GM23248 (cell line): ENCODE measurements around the gene CATSPER4. TPM values are rescaled to one million over a fixed set of nuclear protein-coding genes. Genes with fewer than 3 reads are reported as not detected.

ENCODE experiments used
- DNase-seq: peaks from one replicate; pipeline ENCODE4 v3.0.0-alpha.2; 2015
- H2AFZ ChIP-seq: fragments of 200-600 bp; sonication (generic); 2 replicates; pipeline ENCODE4 v1.6.1; 2016; ENCODE audit warnings: antibody characterized with exemption
- H3F3A ChIP-seq: fragments of 200-600 bp; sonication (generic); 2 replicates; pipeline ENCODE4 v1.6.1; 2016; ENCODE audit warnings: mild to moderate bottlenecking, antibody characterized with exemption, mixed run types; ENCODE audit not compliant: insufficient read depth
- H3K27ac ChIP-seq: fragments of 200-600 bp; sonication (generic); 2 replicates; pipeline ENCODE4 v1.5.1; 2016; ENCODE audit warnings: mild to moderate bottlenecking
- H3K27me3 ChIP-seq: fragments of 200-600 bp; sonication (generic); replicated peaks from 2 replicates; pipeline ENCODE4 v1.6.1; 2016; ENCODE audit warnings: mild to moderate bottlenecking; ENCODE audit not compliant: insufficient read depth
- H3K36me3 ChIP-seq: fragments of 200-600 bp; sonication (generic); 2 replicates; pipeline ENCODE4 v1.6.1; 2016; ENCODE audit warnings: low read depth, mild to moderate bottlenecking
- H3K4me1 ChIP-seq: fragments of 200-600 bp; sonication (generic); 2 replicates; pipeline ENCODE4 v1.6.1; 2016; ENCODE audit warnings: mild to moderate bottlenecking; ENCODE audit not compliant: insufficient read depth
- H3K4me2 ChIP-seq: fragments of 200-600 bp; sonication (generic); one replicate; pipeline ENCODE4 v1.6.1; 2016; ENCODE audit warnings: mild to moderate bottlenecking; ENCODE audit not compliant: unreplicated experiment
- H3K4me3 ChIP-seq: fragments of 200-600 bp; sonication (generic); 2 replicates; pipeline ENCODE4 v1.5.1; 2016; ENCODE audit warnings: mild to moderate bottlenecking
- H3K79me2 ChIP-seq: fragments of 200-600 bp; sonication (generic); 2 replicates; pipeline ENCODE4 v1.6.1; 2016; ENCODE audit warnings: mild to moderate bottlenecking; ENCODE audit not compliant: insufficient read depth
- H3K9ac ChIP-seq: fragments of 200-600 bp; sonication (generic); 2 replicates; pipeline ENCODE4 v1.6.1; 2016; ENCODE audit warnings: mild to moderate bottlenecking
- H3K9me2 ChIP-seq: fragments of 200-600 bp; sonication (generic); 2 replicates; pipeline ENCODE4 v1.6.1; 2016; ENCODE audit warnings: mixed run types, mild to moderate bottlenecking, moderate library complexity; ENCODE audit not compliant: insufficient read depth
- H3K9me3 ChIP-seq: fragments of 200-600 bp; sonication (generic); one replicate; pipeline ENCODE4 v1.6.1; 2017; ENCODE audit warnings: low read depth
- H4K20me1 ChIP-seq: fragments of 200-600 bp; sonication (generic); 2 replicates; pipeline ENCODE4 v1.6.0; 2016; ENCODE audit not compliant: insufficient read depth
- EZH2 ChIP-seq: fragments of 200-600 bp; sonication (generic); IDR thresholded peaks from 2 replicates; pipeline ENCODE4 v1.6.1; 2018; ENCODE audit warnings: antibody characterized with exemption, mild to moderate bottlenecking; ENCODE audit not compliant: insufficient read depth, poor library complexity, severe bottlenecking
- EZH2phosphoT487 ChIP-seq: fragments of 200-600 bp; sonication (generic); IDR thresholded peaks from 2 replicates; pipeline ENCODE4 v1.6.1; 2018; ENCODE audit warnings: antibody characterized with exemption, moderate library complexity, mild to moderate bottlenecking, low read depth; ENCODE audit not compliant: insufficient read depth
- WGBS, 2 experiments: methylation state at CpG; one replicate each; pipeline ENCODE4 v1.1.6; 2015 to 2017; ENCODE audit warnings: low lambda C conversion rate in 2 of 2, low coverage in 1 of 2; ENCODE audit errors: missing lambda C conversion rate in 2 of 2; 5-methylcytosine and 5-hydroxymethylcytosine counted together
- in situ Hi-C: fragments of 300-500 bp; cut with MboI; formaldehyde crosslinking; loops from 2 replicates; pipeline ENCODE4 v1.15.0; 2020
- polyA plus RNA-seq: library from polyadenylated mRNA; unstranded; fragments of >200 nt; fragmentation: Nextera tagmentation; extraction: Ambion mirVana; gene quantifications from 2 replicates; pipeline ENCODE4 v1.2.1, GENCODE V29; 2016
- total RNA-seq: library from RNA; depleted of rRNA; stranded (reverse); fragments of >200 nt; shearing (Covaris generic); gene quantifications from 2 replicates; pipeline ENCODE4 v1.2.3, GENCODE V29; 2014

The CATSPER4 gene
- total and polyA plus RNA-seq, 2 experiments from 2014 or later = not detected

DNA sequence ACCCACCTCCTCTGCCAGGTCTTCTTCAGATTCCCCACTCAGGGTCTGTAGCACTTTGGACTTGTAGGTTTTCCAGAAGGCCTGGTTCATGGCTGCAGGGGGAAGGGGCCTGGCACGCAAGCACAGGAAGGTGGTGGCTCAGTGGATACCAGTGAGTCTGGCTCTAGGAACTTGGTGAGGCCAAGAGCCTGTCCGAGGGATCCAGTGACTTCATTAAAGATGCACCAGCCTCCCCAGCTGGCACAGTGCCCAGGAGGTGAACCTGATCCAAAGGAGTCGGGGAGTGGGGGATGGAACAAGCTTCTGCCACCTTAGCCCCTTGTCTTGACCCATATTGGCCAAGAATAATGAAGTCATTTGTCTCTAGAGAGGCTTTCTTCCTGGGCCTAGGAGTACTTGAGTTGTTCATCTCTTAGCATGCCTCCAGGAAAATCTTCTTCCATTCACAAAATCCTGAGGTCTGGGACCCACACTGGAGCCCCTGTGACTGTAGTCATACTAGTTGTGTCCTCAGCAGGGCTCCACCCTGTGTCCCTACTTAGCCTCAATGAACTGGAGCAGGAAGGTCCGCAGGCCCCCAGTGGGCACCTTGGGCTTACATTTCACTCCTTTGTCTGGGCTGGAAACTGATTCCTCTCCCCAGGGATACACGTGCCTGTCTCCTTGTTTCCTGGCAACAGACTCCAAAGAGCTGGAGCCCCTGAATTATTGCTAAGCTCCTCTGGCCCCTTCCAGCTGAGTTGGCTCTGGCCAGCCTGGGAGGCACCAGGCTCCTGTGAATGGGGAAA lies 21.8 kb upstream of the CATSPER4 start, which contains the start of gene C1orf232:
TSS of gene C1orf232 (minus strand) at position 554 of the 788 bp plus-strand sequence. CDS start at position 90, 464 bp downstream.
- WGBS, 2 experiments = 50 to 60% methylated on average over 5 of the region's 5 CpGs
- H3K36me3 ChIP-seq = no peaks in the 10 kb centered on the region
- H3K79me2 ChIP-seq = peaks cover 14% of the 10 kb centered on the region; the same call in 1 of the 2 replicates
- no peak for DNase-seq
- no peaks in the 10 kb centered on the region for H3K4me1 ChIP-seq
- peaks cover 5% of the 10 kb centered on the region; the same call in 1 of the 2 replicates for H3K27me3 ChIP-seq
- H3K9ac ChIP-seq = peak within 1 kb of the TSS; percentile 93
- peak within 1 kb of the TSS; percentile 96 for H3K4me3 ChIP-seq
- no peaks in the 10 kb centered on the region for H3K9me2 ChIP-seq
- TF ChIP-seq EZH2phosphoT487 (no peak), EZH2 (no peak)
- H2AFZ ChIP-seq = peak within 1 kb of the TSS; percentile 94
- H3K4me2 ChIP-seq = peak within 1 kb of the TSS; percentile 98
- no peaks in the 10 kb centered on the region for H4K20me1 ChIP-seq
- in situ Hi-C loops = no loop called here
- no peaks in the 10 kb centered on the region for H3K9me3 ChIP-seq
- peak within 1 kb of the TSS; percentile 29; the same call in 1 of the 2 replicates for H3K27ac ChIP-seq
- no peaks in the 10 kb centered on the region for H3F3A ChIP-seq

DNA sequence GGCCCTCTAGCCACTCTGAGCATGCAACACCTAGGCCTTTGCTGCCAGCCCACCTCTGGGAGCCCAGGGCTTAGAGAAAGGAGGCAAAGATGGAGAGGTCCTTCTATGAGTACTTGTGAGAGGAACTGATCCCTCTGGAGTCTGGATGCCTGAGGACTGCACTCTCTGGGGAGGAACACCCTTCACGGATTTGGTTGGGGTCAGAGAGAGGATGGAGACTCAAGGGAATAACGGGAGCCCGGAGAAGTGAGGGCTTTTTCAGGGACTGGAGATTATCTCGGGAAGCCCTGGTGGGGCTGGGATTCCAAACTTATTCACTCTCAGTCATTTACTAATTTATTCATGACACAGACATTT lies 21.2 kb upstream of the CATSPER4 start:
- Histone ChIP-seq H3K4me3 (peak overlapping the region; percentile 96; the same call in 1 of the 2 replicates), H3K27ac (no peak overlapping the region), H3K9ac (peak overlapping the region; percentile 93; the same call in 1 of the 2 replicates), H3K36me3 (no peaks in the 10 kb centered on the region), H3K4me1 (no peaks in the 10 kb centered on the region), H2AFZ (peak overlapping the region; percentile 94), H3F3A (no peaks in the 10 kb centered on the region), H3K79me2 (peaks cover 14% of the 10 kb centered on the region; the same call in 1 of the 2 replicates), H3K9me3 (no peaks in the 10 kb centered on the region), H3K27me3 (no peaks in the 10 kb centered on the region), H3K9me2 (no peaks in the 10 kb centered on the region), H4K20me1 (no peaks in the 10 kb centered on the region), H3K4me2 (no peak overlapping the region)
- WGBS, 2 experiments = 39 to 48% methylated on average over 4 of the region's 4 CpGs
- TF ChIP-seq EZH2phosphoT487 (no peak), EZH2 (no peak)
- DNase-seq = no peak
- in situ Hi-C loops = no loop called here

DNA sequence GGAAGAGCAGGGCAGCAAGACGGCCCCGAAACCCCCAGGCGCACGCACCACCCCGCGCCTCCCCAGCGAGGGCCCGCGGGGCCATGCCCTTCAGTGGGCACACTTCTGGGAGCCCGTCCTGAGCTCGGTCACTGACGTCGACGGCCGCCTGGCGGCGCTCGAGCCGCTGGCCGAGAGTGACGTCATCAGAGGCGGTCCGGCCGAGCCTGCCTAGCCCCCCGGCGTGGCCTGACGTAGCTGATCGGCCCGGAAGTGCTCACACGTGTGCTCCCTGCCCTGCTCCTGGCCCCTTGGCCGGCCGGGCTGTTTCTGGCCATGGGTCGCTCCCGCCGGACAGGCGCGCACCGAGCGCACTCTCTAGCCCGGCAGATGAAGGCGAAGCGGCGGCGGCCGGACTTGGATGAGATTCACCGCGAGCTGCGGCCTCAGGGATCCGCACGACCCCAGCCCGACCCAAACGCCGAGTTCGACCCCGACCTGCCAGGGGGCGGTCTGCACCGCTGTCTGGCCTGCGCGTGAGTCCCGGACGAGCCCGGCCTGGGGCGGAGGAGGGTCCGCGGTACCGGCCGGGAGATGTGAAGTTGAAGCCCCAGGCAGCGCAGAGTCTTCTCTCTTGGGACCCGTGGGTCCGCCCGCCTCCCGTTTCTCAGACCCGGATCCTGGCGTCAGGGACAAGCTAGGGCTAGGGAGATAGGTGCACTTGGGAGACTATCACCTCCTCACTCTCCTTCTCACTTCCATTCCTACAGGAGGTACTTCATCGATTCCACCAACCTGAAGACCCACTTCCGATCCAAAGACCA lies 20.5 kb upstream of the CATSPER4 start, which contains the start of gene ZNF593:
TSS of gene ZNF593 (plus strand) at position 240 of the 803 bp plus-strand sequence. CDS start at position 316, 76 bp downstream.
- in situ Hi-C loops = no loop called here
- Histone ChIP-seq H3K4me2 (peak within 1 kb of the TSS; percentile 98), H3K4me1 (no peaks in the 10 kb centered on the region), H3K9ac (peak within 1 kb of the TSS; percentile 93), H3K79me2 (peaks cover 14% of the 10 kb centered on the region; the same call in 1 of the 2 replicates), H2AFZ (peak within 1 kb of the TSS; percentile 94), H3K9me2 (no peaks in the 10 kb centered on the region), H3K27ac (peak within 1 kb of the TSS; percentile 29; the same call in 1 of the 2 replicates), H3F3A (no peaks in the 10 kb centered on the region), H3K9me3 (no peaks in the 10 kb centered on the region), H3K27me3 (no peaks in the 10 kb centered on the region), H3K36me3 (no peaks in the 10 kb centered on the region), H4K20me1 (no peaks in the 10 kb centered on the region), H3K4me3 (peak within 1 kb of the TSS; percentile 96)
- 3 to 4% methylated on average over 57 to 69 of the region's 76 CpGs for WGBS, 2 experiments
- TF ChIP-seq EZH2phosphoT487 = no peak
- no peak for TF ChIP-seq EZH2
- peak; percentile 98 for DNase-seq

GRCh38 chr1:26170472-26170821 lies 20.0 kb upstream of the CATSPER4 start:
- no peaks in the 10 kb centered on the region for H4K20me1 ChIP-seq
- H3F3A ChIP-seq = no peaks in the 10 kb centered on the region
- H3K4me2 ChIP-seq = peak overlapping the region; percentile 98
- no peak overlapping the region for H3K27ac ChIP-seq
- no peak for TF ChIP-seq EZH2
- TF ChIP-seq EZH2phosphoT487 = no peak
- no peaks in the 10 kb centered on the region for H3K9me2 ChIP-seq
- peak overlapping the region; percentile 94 for H2AFZ ChIP-seq
- H3K27me3 ChIP-seq = no peaks in the 10 kb centered on the region
- peaks cover 14% of the 10 kb centered on the region; the same call in 1 of the 2 replicates for H3K79me2 ChIP-seq
- peak overlapping the region; percentile 96 for H3K4me3 ChIP-seq
- peak overlapping the region; percentile 93 for H3K9ac ChIP-seq
- H3K4me1 ChIP-seq = no peaks in the 10 kb centered on the region
- no peaks in the 10 kb centered on the region for H3K9me3 ChIP-seq
- 71 to 72% methylated on average over 8 to 9 of the region's 9 CpGs for WGBS, 2 experiments
- in situ Hi-C loops = no loop called here
- DNase-seq = peak; percentile 14
- H3K36me3 ChIP-seq = no peaks in the 10 kb centered on the region
